CD4-positive, alpha-beta T cell treated with Interleukin-15 for 1 hour (primary cell): ENCODE measurements around the gene ELAVL4.
"Not testable (repeated sequence)": the region's sequence is repeated elsewhere in the genome, so short reads cannot be mapped to it uniquely, and the experiment has no call there.

Source experiments
- DNase-seq: peaks from one replicate; pipeline ENCODE4 v3.0.0-alpha.2; 2020

Gene ELAVL4

DNA sequence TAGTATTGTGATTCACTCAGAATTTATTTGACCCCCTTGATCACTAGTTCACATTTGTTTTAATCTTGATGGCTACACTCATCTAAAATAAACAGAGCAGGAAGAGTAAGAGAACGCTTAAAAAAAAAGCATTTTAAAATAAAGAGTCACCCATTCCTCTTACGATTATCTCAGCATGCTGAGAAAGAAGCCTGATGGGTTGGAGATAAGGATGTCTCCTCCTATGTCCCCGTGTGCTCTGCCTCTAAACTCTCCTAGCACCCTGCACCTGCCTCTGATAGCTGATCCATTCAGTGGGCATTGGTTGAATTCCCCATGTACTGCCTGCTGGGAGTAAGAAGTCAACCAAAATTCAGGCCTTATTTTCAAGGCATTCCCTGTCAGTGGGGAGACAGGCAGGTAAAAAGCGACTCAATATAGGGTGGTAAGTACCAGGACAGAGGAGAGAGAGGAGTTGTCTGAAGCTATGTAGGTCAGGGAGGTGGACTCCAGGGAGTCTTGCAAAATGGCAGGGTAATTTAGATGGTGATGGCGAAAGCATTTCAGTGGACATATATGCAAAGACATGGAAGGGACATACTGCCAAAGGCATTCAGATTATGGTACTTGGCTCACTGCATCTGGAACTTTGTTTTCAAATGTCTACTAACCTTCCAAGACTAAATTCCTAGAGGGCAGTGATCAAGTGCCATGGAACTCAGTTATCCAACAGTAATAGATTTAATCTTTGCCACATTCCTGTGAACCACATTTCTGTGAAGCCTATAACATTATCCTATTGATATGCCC is 18.4 kb downstream of the ELAVL4 start:
- no peak for DNase-seq

DNA sequence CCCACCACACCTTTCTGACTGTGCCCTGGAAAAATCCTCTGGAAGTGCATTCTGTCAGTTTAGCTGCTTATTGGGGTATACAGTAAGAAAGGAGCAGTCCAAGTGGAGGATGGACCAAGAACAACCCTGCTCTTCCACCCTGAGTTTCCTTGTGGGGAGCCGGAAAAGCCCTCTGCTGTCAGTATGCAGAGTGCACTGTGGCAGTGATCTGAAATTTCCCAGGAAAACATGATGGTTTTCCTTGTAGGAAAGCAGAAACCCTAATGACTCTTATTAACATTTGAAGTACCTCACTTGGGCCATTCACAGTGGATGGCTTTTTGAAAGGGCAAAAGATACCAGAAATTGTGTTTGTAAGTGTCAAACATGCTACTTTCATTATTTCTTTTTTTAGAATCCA is 20.5 kb downstream of the ELAVL4 start:
- no peak for DNase-seq

DNA sequence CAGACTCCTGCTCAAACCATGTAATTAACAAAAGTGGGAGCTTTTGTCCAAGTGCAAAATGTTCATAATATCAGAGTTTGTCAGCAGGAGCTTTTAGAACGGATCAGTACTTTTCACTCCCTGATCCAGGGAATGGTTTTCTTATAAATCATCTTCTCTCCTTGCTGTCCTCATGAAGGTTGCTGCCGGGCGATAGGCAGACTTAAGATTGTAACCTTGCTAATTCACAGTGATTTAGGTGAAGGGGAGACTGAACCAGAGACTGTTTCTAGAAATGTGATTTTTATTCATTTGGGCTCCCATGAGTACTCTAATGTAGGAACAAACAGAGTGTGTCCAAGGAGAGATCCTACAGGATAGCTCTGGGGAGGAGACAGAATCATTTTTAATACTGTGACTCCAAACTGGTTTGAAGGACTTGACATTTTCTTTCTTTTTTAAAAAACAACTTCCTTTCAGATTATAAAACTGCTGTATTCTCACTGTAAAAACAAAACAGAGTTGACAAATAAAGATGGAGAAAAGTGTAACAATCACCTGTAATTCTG is 23.7 kb downstream of the ELAVL4 start:
- no peak for DNase-seq

DNA sequence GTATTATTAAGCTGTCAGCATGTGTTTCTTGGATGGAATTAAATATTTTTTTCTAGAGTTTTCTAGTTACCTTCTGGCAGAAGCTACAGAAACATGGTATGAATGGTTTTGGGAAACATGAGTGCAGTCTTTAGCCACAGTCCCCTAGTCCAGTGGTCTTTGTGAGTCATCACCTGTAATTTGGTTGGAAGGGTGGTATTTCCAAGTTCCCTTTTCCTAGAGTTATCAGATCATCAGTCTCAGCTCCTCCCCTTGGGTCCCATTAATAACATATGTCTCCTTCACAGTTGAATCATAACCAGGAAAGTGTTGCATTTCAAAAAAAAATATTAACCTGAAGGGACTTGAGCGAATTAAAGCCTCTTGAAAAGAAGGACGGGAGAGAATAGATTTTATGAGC is 27.0 kb downstream of the ELAVL4 start:
- DNase-seq = no peak

DNA sequence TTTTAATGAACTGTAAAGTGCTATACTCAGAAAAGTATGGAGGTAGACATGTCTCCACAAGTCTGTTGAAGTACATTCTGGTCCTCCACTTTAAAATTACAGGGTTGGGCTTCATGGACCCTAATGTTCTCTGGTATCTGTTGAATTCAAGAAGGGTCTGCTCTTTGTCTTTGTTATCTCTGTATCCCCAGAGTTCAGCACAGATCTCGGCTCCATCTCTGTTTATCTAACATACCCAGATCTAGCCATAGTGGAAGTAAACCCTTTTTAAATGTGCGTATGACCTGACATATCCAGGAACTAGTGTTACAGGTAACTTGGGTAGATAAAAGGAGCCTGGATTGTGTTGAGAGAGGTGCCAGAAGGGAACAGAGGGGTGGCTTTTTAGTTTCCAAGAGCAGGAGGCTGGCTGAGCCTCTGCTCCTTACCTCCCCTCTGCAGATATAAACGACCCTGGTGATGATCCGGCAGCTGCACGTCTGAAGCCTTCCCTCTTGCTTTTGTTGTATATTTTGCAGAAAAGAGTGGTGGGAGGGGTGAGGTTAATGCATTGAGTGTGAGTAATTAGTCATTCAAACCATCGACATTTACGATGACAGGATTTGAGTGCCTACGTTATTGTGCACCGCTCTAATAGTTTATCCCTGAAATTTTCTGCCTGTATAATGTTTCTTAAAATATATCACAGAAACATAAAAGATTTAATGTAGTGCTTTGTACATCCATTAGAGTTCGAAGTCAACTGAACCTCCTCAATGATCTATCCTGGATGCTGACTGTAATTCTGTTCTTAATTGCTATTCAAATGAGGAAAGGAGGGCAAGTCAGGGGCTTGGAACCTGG is 30.8 kb downstream of the ELAVL4 start:
- DNase-seq = no peak

DNA sequence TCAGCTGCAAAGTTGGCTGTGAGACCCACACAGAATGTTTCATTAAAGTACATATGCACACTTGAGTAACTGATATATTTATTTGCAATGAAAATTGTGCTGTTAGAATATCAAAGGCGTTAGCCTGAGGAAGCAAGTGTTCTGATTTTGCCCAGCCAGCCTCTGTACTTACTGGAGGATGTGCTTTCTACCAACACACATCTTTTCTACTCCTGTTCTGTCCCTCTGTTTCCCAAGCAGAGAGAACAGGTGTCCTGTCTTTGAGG is 31.4 kb downstream of the ELAVL4 start:
- DNase-seq = no peak

DNA sequence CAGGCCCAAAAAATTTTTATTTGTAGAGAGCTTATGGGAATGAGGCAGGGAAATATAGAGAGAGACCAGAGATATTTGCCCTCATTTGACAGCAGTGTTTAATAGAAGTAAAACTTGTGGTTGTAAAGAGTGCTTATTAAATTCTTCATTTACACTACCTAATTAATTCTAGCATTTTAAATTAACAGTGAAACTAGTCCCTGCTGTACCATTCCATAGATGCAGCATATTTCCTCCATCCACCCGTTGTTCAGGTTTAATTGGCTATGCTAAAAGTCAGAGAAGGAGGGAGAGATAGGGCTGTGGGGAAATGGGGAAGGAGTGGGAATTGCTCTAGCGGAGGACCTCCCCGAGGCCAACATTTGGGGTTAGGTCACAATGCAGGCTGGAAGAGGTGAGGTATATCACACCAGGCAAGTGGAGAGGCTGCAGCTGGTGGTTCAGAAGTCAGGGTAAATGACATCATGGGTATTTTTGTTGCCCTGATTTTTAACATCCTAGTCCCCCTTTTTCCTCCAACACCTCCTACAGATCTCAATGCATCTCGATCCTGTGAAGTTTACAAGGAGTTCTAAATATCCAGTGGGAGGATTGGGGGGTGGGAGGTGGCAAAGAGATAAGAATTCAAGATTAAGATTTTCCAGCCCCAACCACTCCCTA is 38.6 kb downstream of the ELAVL4 start:
- DNase-seq = no peak

DNA sequence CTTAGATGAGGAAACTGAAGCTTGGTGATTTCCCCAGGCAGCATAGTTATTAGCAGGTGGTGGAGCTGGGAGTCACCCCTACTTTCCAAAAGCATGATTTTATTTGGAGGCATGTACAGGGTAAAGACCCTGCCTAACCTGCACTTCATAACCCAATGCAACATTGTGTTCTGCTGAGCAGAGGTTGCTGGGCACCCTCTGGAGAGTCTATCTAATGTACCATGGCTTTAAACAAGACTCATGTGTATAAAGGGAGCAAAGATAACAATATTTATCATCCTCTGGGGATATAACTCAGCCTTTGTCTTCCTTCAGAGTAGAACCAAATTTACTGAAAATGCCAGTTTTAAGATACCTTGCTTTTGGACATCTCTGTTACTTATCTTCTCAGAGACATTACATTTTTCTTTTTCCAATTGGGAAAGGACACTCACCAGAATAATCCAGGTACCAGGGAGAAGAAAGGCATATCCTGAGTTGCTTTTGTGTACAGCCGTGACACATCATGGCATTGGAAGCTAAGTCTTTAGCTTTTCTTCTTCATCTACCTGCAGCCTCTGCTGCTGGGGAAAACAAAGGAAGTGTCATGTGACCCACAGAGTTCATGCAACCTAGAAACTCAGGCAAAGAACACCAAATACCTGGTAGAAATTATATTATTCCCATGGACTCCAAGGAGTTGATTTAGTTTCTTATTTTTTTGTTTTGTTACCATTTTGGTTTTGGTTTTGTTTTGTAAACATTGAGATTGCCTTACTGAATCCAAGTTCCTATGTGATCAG is 39.6 kb downstream of the ELAVL4 start:
- DNase-seq = no peak

DNA sequence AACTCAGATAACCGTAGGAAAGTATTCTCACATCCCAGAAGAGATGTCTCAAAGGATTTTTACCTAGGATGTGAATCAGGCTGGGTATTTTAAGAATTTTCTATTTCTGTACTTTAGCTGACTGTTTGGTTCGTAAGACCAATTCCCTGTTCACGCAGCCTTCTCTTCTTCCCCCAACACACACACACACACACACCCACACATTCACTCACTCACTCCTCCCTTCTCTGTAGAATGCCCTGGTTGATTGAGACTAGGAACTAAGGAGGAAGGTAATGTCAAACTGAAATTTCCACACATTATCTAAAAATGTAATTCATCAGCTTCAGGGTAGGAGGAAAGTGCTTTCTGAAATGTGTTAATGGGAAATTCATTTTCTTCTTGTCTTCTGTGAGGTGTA is 43.5 kb downstream of the ELAVL4 start:
- DNase-seq = no peak

DNA sequence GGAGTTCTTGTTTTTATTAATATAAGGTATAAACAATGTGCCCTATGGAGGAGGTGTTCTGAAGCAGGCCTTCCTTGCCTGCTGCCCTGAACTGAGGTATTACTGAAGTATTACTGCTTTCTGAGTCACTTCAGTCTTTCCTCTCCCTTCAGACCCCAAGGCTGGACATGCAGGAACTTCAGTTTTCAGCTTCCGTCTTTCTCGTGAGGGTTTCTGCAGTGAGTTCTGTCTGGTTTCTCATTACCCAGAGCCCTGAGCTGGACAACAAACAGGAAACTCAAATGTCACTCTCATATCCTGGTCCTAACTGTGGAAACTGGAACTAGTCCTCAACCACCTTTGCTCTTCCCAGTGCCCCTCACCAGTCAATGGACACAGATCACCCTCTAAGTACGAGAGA is 46.8 kb downstream of the ELAVL4 start:
- no peak for DNase-seq

DNA sequence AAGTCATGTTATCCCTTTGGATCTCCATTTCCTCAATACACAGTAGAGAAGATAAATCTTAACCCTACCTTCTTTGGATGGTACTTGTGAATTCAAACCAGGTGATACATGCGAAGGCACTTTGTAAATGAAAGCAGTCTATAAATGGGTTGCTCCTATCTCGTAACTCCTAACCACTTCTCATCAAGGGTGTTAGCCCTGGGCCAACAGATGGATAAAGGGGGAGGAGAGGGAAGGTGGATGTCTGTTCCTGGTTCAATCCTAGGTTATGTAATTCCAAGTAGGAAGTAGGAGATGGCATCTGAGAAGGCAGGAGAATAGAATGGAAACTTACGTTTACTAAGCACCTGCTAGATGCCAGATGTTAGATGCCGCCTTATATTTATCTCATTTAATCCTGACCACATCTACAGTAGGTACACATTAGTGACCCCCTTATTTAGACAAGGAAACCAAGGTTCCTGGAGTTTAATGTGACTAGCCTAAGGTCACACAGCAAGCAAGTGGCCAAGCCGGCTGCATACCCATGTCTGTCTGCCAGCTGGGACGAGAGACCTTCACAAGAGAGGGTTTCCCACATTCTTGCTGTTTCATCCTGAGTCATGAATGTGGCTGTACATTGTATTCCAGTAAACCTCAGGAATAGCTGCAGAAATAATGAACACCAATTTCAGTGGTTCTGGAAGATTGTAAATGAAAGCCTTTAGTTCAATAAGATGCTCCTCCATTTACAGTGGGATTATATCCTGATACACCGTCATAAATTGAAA is 47.7 kb downstream of the ELAVL4 start:
- DNase-seq = no peak

DNA sequence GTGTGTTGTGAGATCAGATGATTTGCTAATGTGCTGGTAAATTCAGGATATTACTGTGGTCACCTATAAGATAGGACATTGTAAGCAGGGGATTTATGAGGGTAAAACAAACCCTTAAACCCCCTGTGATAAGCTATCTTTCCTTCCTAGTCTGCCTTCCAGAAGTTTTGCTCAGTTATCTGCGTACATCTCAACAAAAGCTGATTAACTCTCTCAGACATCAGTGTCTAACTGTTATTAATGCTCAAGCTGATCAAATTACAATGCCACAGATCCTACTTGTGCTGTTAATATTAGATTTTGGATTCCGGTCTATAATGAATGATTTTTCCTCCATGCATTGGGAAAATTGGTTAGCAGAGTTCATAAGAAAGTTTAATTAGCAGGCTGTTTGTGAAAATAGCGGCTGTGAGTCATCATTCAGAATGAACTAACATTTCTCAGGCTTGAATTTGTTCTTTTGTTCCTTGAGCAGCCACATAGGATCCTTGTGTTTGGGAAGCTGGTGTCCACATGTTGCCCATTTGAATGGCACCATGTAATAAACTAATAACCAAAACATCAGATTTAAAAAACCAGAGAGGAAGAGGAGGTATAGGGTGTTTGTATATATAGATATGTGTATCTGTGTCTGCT is 48.7 kb downstream of the ELAVL4 start:
- DNase-seq = no peak

DNA sequence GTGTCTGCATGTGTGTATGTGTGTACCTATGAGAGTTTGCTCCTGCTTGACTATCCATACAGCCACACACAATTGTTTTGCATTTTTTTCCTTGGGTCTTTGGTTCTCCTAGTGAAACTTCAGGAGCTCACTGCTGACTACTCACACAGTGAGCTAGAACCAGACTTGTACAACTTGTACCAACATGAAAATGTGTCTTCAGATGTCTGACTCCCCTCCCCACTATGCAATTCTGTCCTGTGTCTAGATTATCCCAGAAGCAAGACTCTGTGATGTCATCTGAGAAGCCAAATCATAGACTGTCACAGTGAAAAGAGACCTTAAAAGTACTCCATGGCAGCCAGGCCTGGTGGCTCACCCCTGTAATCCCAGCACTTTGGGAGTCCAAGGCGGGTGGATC is 49.7 kb downstream of the ELAVL4 start:
- no peak for DNase-seq

DNA sequence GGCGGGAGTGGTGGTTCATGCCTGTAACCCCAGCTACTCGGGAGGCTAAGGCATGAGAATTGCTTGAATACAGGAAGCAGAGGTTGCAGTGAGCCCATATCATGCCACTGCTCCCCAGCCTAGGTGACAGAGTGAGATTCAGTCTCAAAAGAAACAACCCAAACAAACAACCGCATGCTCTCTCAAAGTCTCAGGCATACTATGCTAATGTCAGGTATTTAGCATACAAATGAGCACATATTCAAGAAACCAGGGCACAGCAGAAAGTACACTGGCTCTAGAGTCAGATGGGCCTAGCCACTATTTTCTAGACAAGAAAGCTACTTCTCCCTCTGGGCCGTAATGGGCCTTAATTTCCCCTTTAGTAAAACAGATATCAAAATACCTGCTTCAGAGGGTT is 55.0 kb downstream of the ELAVL4 start:
- DNase-seq = no peak

DNA sequence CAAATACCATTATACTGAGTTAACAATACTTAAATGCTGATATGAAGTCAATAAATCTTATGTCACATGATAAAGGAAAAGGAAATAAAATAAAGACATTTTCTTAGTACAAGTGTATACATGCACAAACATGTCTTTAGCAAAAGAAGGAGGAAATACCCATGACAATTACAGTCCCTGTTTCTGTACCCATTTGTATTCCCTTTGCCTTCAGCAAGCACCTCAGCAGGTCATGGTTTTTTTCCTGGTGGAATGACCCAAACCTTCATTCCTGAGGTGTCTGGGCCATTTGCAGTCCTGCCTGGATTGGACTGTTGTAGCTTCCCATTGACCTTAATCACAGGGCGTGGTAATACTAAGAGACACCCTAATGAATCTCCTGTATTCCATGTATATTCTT is 57.6 kb downstream of the ELAVL4 start:
- DNase-seq = not testable (repeated sequence)

DNA sequence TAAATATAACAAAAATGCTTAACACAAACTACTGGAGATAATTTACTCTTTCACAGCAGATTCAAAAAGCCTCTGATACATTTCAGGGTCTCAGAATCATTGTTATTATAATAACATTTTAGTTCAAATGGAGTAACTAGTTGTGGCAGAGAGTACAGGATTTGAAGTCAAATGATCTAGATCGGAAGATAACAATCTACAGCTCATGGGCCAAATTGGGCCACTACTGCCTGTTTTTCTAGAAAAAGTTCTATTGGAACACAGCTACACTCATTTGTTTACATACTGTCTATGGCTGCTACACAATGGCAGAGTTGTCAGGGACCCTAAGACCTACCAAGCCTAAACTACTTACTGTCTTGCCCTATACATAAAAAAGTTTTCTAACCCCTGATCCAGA is 63.6 kb downstream of the ELAVL4 start:
- DNase-seq = no peak

DNA sequence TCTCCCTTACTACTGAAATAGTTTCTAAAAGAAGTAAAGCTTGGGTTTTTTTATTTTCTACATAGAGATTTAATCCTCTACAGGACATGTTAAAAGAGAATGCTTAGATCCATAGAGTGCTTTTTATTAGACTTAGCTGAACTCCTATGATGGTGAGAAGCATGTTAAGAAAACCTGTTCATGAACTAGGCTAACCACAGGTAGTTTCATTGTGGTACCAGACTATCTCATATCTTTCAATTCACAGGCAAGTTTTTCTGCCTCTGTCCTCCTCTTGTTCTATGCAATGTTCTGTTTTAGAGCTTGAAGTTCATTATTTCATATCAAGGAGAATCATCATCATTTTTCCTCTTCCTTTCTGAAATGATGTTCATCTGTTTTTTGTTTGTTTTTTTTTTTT is 65.4 kb downstream of the ELAVL4 start:
- DNase-seq = no peak

DNA sequence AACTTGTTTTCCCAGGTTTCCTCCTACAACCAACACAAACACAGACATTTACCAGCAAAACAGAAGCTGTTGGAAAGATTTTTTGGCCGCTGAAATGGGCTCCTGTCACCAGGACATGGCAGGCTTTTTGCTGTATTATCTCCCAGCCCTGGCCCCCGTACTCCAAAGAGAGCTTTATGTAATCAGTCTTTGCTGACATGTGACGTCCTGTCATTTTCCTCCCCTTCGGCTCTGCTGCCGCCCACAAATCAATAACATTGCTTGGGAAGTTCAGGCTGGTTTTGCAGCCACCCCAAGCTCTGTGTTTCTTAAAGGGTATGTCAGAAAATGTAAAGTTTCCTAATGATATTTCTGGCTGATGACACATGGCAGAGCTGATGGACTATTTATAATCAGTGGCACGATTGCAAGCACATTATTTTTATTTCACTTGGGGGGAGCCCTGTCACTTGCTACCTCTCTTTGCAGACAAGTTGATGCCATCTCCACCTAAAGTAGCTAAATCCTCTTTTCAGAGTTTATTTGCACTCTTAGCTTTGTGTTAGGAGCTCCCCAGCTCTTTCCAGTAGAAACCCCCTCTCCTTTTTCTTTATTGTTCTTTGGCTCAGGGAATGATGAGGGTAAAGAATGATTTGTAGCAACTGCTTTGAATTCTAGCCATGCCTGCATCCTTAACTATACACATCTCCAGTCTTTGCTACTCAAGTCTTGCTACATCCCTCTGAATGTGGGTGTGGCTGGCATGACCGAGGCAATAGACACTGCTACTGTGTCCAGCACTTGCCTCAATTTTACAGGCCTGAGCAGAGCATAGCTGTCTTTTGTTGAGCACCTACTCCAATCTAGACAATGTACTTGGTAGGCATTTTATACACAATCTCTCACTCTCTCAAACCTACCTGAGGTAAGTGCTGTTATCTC is 67.3 kb downstream of the ELAVL4 start:
- no peak for DNase-seq

DNA sequence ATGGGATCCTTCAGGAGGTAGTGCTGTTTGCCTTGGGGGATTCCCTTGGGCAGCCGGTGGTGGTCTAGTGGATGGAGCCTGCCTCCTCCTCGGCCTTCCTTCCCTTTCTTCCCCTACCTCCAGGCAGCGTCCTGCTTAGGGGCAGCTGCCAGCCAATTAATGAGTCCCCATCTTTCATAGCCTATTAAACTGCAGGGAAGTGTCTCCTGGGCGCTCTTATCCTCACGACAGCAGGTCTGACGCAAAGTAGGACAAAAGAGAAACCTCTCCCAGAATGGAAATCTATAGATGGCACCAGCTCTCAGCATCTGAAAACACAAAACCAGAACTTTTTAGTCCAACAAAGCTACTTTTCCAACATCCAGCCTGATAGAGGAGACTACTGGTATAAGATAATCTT is 69.3 kb downstream of the ELAVL4 start:
- DNase-seq = no peak

DNA sequence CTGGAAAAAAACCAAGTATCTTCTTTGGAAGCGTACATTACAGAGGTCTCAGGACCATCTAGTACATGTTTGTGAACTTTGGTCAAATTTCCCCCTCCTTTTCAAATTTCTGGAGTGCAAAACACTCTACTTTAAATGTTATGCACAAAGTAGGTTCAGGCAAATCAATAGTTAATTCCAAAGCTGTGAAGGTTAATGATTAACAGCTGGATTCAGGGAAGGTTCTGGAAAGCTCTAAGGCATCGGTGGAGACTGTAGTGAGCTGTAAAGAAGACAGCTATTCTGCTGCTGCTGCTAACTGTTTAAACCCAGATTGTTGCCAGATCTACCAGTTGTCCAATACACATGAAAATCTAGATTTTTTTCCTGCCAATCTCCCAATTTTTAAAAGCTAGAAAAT is 70.9 kb downstream of the ELAVL4 start:
- no peak for DNase-seq

DNA sequence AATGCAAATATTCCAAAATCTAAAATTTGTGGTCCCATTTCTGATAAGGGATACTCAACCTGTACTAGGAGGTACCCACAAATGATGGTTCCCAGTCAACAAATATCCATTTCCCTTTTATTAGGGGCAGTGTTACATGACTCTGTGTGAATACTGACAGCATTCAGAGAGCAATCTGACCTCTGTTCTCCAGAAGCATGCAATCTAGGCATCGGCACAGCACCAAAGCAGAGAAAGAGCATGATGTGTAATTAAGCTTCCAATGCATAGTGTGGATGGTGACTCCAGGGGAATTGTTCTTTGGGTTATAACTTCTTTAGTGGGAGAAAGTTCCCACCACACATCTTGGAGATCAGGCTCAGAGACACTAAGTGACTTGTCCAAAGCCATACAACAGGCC is 71.6 kb downstream of the ELAVL4 start:
- no peak for DNase-seq
